IPS DF 6.9 (cell line): ENCODE data around the gene COG5.

Experiments
- DNase-seq: peaks from one replicate; pipeline ENCODE4 v3.0.0-alpha.2; 2013; ENCODE audit warnings: low read depth, low spot score
- H3K27ac ChIP-seq: one replicate; pipeline ENCODE4 v1.5.1; 2013; ENCODE audit warnings: low read length, control low read depth
- H3K27me3 ChIP-seq: 2 replicates; pipeline ENCODE4 v1.6.1; 2013; ENCODE audit warnings: mild to moderate bottlenecking, low read length; ENCODE audit not compliant: control insufficient read depth, insufficient read depth
- H3K36me3 ChIP-seq: 2 replicates; pipeline ENCODE4 v1.6.1; 2013; ENCODE audit warnings: low read length; ENCODE audit not compliant: control insufficient read depth, insufficient read depth
- H3K4me1 ChIP-seq: 2 replicates; pipeline ENCODE4 v1.6.1; 2013; ENCODE audit warnings: low read length; ENCODE audit not compliant: control insufficient read depth, insufficient read depth
- H3K4me3 ChIP-seq: 2 replicates; pipeline ENCODE4 v1.5.1; 2013; ENCODE audit warnings: mild to moderate bottlenecking, low read length
- H3K9me3 ChIP-seq: 2 replicates; pipeline ENCODE4 v1.6.1; 2013; ENCODE audit warnings: low read length, inconsistent platforms; ENCODE audit not compliant: control insufficient read depth, insufficient read depth
- WGBS: extraction: QIAGEN DNeasy Blood & Tissue Kit; methylation state at CpG from one replicate; pipeline ENCODE4 v1.1.7; 2013; ENCODE audit warnings: mixed read lengths, missing lambda C conversion rate; ENCODE audit not compliant: insufficient read length, insufficient coverage; 5-methylcytosine and 5-hydroxymethylcytosine counted together

The COG5 gene

GRCh38 chr7:107173191-107173590 is 390.5 kb downstream of the COG5 start:
- H3K9me3 ChIP-seq = no peaks in the 10 kb centered on the region
- no peaks in the 10 kb centered on the region for H3K4me1 ChIP-seq
- no peaks in the 10 kb centered on the region for H3K27me3 ChIP-seq
- DNase-seq = no peak
- no peak overlapping the region for H3K27ac ChIP-seq
- WGBS = no CpG with 5 or more reads among the region's 2 CpGs
- no peak overlapping the region for H3K4me3 ChIP-seq
- H3K36me3 ChIP-seq = no peaks in the 10 kb centered on the region

- Histone ChIP-seq H3K9me3 (no peaks in the 10 kb centered on the region), H3K27me3 (no peaks in the 10 kb centered on the region), H3K4me1 (no peaks in the 10 kb centered on the region), H3K27ac (no peak overlapping the region), H3K36me3 (no peaks in the 10 kb centered on the region), H3K4me3 (no peak overlapping the region)
- no peak for DNase-seq
- no CpG with 5 or more reads among the region's 4 CpGs for WGBS
Observed at GRCh38 chr7:107172276-107173032, 391.3 kb downstream of the COG5 start.

GRCh38 chr7:107171496-107171895 is 392.2 kb downstream of the COG5 start:
- no peak overlapping the region for H3K27ac ChIP-seq
- H3K27me3 ChIP-seq = no peaks in the 10 kb centered on the region
- H3K4me1 ChIP-seq = no peaks in the 10 kb centered on the region
- no peak for DNase-seq
- H3K9me3 ChIP-seq = no peaks in the 10 kb centered on the region
- no CpG with 5 or more reads among the region's 12 CpGs for WGBS
- H3K4me3 ChIP-seq = no peak overlapping the region
- H3K36me3 ChIP-seq = no peaks in the 10 kb centered on the region

DNA sequence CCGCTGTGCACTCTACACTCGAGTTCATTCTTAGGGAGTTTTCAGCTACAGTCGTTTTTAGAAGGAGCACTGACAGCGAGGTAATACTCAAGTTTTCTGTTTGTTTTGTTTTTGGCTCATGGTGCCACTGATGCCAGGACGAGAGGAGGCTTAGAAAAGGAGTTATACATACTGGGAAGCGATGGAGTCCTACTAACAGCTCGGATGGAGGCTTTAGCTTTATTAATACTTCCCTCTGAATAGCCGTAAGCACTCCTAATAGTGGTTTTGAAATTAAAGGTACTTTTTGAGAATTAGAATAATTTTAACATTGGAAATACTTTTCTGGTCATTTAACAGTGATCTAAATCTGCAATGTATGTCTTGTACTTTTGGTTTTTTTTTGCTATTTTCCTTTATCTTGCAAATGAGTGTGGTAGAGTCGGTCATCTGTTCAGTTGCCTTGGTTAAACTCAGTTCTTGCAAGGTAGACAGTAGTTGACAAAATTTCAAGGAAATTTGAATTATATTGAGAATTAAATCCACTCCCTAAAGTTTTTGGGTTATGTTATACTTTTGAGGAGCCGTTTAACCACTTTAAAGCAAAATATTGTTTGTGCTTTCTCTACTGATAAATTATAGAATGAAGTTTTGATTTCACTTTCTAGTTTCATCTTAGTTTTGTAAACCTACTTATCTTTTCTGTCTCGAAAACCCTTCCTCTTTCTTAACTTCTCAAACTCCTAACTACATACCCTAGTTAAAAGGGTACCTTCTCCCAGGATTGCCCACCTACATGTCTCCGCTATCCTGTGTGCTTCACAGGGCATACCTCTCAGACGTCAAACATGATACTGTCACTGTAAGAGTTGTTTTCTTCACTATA is 393.4 kb downstream of the COG5 start:
- H3K9me3 ChIP-seq = no peaks in the 10 kb centered on the region
- WGBS = no CpG with 5 or more reads among the region's 13 CpGs

GRCh38 chr7:107169120-107170050 is 394.3 kb downstream of the COG5 start:
- peak overlapping the region; percentile 94 for H3K4me3 ChIP-seq
- no peaks in the 10 kb centered on the region for H3K27me3 ChIP-seq
- no CpG with 5 or more reads among the region's 73 CpGs for WGBS

More for the DNA sequence above, 393.4 kb downstream of the COG5 start:
- Histone ChIP-seq H3K4me3 (peak overlapping the region; percentile 94; the same call in 1 of the 2 replicates), H3K27me3 (no peaks in the 10 kb centered on the region), H3K27ac (no peak overlapping the region), H3K4me1 (no peaks in the 10 kb centered on the region), H3K36me3 (no peaks in the 10 kb centered on the region)
- DNase-seq = no peak

DNA sequence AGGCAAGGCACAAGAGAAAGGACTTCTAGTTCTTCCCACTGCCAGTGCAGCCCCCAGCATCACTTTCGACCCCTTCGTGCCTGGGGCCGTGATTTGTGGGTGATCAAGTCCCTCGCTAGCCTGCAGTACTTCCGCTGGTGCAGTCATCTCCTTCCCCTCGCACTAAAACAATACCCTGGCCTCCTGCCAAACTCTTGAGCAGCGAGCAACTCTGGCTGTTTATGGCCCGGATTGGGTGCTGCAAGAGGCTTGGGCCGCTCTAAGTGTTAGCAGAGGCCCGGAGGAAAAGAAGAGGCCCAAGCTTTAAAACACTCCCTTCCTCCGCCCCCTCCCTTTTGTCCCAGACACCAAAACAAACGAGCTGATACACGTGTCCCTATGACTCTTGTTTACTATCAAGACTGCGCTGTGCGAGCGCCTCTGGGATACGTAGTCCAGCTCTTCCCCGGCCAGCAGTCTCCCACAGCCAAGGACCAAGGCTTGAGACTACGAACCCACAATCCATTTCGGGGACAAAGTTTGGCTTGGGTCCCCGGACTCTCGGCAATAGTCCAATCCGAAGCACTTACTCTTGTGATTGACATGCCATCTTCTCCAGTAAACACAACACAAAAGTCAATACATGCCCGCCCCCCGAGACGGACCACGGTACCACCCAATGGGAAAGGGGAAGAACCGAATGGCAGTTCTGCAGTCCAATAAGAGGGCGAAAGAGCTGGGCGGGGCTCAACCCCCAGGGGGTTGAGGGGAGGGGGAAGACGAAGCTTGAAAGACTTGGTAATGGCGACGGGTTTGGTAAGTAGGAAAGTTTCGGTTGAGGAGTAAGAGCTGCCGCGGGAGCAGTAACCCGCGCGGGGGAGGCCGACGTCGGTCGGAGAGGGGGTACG is 395.2 kb downstream of the COG5 start, which contains the start of gene HBP1:
HBP1 (plus strand) TSS at position 771 of the 887 bp plus-strand sequence. CDS start 10,891 bp downstream, outside the sequence.
- H3K4me3 ChIP-seq = peak within 1 kb of the TSS; percentile 94
- H3K27ac ChIP-seq = no peak within 1 kb of the TSS
- no peaks in the 10 kb centered on the region for H3K36me3 ChIP-seq
- WGBS = no CpG with 5 or more reads among the region's 44 CpGs
- H3K9me3 ChIP-seq = no peaks in the 10 kb centered on the region
- H3K4me1 ChIP-seq = no peaks in the 10 kb centered on the region
- no peaks in the 10 kb centered on the region for H3K27me3 ChIP-seq
- peak; percentile 99 for DNase-seq

More at GRCh38 chr7:107169120-107170050, 394.3 kb downstream of the COG5 start:
- Histone ChIP-seq H3K4me1 (no peaks in the 10 kb centered on the region), H3K27ac (no peak overlapping the region), H3K9me3 (no peaks in the 10 kb centered on the region), H3K36me3 (no peaks in the 10 kb centered on the region)
- peak; percentile 88 for DNase-seq

GRCh38 chr7:107167483-107168232 is 396.1 kb downstream of the COG5 start:
- H3K36me3 ChIP-seq = no peaks in the 10 kb centered on the region
- peak overlapping the region; percentile 66 for H3K4me3 ChIP-seq
- no peak overlapping the region for H3K27ac ChIP-seq
- H3K27me3 ChIP-seq = no peaks in the 10 kb centered on the region
- DNase-seq = no peak
- H3K4me1 ChIP-seq = no peaks in the 10 kb centered on the region
- no CpG with 5 or more reads among the region's 15 CpGs for WGBS
- H3K9me3 ChIP-seq = no peaks in the 10 kb centered on the region

GRCh38 chr7:107166736-107167426 is 396.8 kb downstream of the COG5 start:
- H3K9me3 ChIP-seq = no peaks in the 10 kb centered on the region
- no peak overlapping the region for H3K27ac ChIP-seq
- DNase-seq = no peak

More at GRCh38 chr7:107166736-107167426, 396.8 kb downstream of the COG5 start:
- H3K4me3 ChIP-seq = no peak overlapping the region
- no peaks in the 10 kb centered on the region for H3K36me3 ChIP-seq
- no CpG with 5 or more reads among the region's 5 CpGs for WGBS
- no peaks in the 10 kb centered on the region for H3K27me3 ChIP-seq
- no peaks in the 10 kb centered on the region for H3K4me1 ChIP-seq
